ENCODE data around the gene GOLGA1. TPM values are rescaled to one million over a fixed set of nuclear protein-coding genes. Genes with fewer than 3 reads are reported as not detected.

GOLGA1 gene
- polyA plus RNA-seq, 1 donor from 2014 or later = 15.3 TPM

DNA sequence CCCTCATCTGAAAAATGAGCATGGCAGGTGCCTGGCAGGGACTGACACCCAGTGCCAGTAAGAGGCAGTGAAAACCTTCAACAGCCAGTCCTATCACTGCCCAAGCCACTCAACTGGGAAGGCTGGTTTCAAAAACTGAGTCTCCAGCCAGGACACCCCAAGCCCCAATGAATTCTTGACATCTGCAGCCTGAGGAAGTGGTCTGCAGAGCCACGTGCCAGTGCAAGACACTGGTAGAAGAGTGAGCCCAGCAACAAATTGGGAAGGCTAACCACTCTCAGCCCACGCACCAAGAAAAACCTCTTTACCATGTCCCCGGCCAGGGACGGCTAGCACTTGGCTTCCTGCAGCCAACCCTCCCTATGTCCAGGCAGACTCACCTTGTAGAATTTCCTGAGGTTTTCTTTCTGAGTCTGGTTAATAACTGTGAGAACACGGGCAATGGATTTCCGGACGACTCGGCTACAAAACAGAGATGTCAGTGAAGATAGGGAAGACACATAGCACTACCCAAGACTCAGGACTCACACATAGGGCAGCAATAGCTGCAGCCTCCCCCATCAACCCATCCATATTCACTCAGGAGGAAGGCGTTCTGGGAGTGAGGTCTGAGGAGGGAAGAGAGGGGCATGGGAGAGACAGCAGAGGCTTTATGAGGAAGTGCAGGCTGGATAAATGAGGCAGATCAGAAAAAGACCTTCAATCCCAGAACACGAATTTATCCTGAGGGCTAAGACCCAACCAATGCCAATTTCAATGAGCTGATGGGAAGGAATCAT lies 80.9 kb downstream of the GOLGA1 start:
- peak overlapping the region; percentile 19 for H3K4me2 ChIP-seq (ENCODE audit: low read length)
- TF ChIP-seq MXI1 (conservative IDR thresholded peaks at IDR 0.05; ENCODE audit: poor library complexity, severe bottlenecking) (no peak), REST (IDR thresholded peaks at IDR 0.05; ENCODE audit: borderline replicate concordance) (no peak), RAD21 (conservative IDR thresholded peaks at IDR 0.05) (no peak), SMC3 (conservative IDR thresholded peaks at IDR 0.05; ENCODE audit: poor library complexity) (no peak), EZH2 (IDR thresholded peaks at IDR 0.05; ENCODE audit: borderline replicate concordance, insufficient read depth, low read length, poor library complexity, severe bottlenecking) (no peak), TAF1 (IDR thresholded peaks at IDR 0.05; ENCODE audit: low read depth) (no peak), EP300 (conservative IDR thresholded peaks at IDR 0.05; ENCODE audit: poor library complexity, severe bottlenecking) (no peak), POLR2AphosphoS5 (IDR thresholded peaks at IDR 0.05) (no peak)
- TF ChIP-seq, protein P1, sequence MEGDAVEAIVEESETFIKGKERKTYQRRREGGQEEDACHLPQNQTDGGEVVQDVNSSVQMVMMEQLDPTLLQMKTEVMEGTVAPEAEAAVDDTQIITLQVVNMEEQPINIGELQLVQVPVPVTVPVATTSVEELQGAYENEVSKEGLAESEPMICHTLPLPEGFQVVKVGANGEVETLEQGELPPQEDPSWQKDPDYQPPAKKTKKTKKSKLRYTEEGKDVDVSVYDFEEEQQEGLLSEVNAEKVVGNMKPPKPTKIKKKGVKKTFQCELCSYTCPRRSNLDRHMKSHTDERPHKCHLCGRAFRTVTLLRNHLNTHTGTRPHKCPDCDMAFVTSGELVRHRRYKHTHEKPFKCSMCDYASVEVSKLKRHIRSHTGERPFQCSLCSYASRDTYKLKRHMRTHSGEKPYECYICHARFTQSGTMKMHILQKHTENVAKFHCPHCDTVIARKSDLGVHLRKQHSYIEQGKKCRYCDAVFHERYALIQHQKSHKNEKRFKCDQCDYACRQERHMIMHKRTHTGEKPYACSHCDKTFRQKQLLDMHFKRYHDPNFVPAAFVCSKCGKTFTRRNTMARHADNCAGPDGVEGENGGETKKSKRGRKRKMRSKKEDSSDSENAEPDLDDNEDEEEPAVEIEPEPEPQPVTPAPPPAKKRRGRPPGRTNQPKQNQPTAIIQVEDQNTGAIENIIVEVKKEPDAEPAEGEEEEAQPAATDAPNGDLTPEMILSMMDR (IDR thresholded peaks at IDR 0.05; ENCODE audit: poor library complexity, severe bottlenecking) = no peak
- no peak overlapping the region for H2AFZ ChIP-seq (ENCODE audit: low read depth, low read length)
- no peaks in the 10 kb centered on the region for H3K27me3 ChIP-seq (ENCODE audit: insufficient read depth, low read depth, low read length)
- H4K20me1 ChIP-seq (ENCODE audit: insufficient read depth) = peaks cover 15% of the 10 kb centered on the region
- H3F3A ChIP-seq (ENCODE audit: insufficient read depth, low read length, poor library complexity, severe bottlenecking) = no peaks in the 10 kb centered on the region
- no peaks in the 10 kb centered on the region for H3K9me3 ChIP-seq (ENCODE audit: low read length)
- peak overlapping the region; percentile 79 for H3K4me3 ChIP-seq (ENCODE audit: low read length)
- H3K9me2 ChIP-seq (ENCODE audit: insufficient read depth, low read length) = no peaks in the 10 kb centered on the region
- H3K79me2 ChIP-seq (replicated peaks; ENCODE audit: insufficient read depth, low read length) = peaks cover 9% of the 10 kb centered on the region
- no peaks in the 10 kb centered on the region for H3K36me3 ChIP-seq (ENCODE audit: insufficient read depth, low read length)
- peak overlapping the region; percentile 75 for H3K9ac ChIP-seq (ENCODE audit: low read length)
- no peak overlapping the region for H3K27ac ChIP-seq (ENCODE audit: low read length)

DNA sequence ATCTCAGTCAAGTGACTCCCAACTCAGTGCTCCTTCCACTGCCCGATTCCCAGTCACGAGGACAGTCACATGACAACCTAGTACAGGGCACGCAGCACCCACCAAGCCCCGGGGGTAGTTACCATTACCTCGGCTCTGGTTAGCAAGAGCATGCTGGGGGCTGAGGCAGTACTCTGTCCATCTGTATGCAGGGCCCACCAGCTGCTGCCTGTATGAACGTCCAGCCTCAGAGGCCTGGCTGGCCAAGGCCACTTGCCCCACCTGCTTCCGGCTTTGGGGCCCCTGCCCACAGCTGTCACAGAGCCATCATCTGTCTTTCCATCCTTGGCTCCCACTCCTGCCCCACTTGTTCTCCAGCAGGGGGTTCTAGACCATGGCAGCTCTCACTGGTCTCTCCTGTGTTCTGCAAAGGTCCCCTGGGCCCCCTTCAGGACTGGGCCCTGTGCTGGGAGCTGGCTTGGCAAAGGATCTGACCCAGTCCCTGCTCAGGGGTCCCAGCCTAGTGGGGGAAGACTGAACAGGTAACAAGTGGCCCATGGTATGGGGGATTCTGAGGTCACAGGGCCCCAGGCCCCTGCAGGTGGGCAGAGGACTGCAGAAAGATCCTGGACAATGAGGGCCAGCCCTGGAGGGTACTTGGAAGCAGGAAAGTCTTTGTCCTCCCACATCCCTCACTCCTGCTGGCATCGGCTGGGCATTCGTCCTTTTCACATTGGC lies 82.4 kb downstream of the GOLGA1 start:
- Histone ChIP-seq H3K9me3 (ENCODE audit: low read length) (no peaks in the 10 kb centered on the region), H3F3A (ENCODE audit: insufficient read depth, low read length, poor library complexity, severe bottlenecking) (no peaks in the 10 kb centered on the region), H3K79me2 (replicated peaks; ENCODE audit: insufficient read depth, low read length) (peaks cover 9% of the 10 kb centered on the region), H3K36me3 (ENCODE audit: insufficient read depth, low read length) (no peaks in the 10 kb centered on the region), H3K9ac (ENCODE audit: low read length) (no peak overlapping the region), H3K4me2 (ENCODE audit: low read length) (no peak overlapping the region), H3K4me3 (ENCODE audit: low read length) (no peak overlapping the region), H3K27me3 (ENCODE audit: insufficient read depth, low read depth, low read length) (no peaks in the 10 kb centered on the region), H2AFZ (ENCODE audit: low read depth, low read length) (no peak overlapping the region), H3K9me2 (ENCODE audit: insufficient read depth, low read length) (no peaks in the 10 kb centered on the region), H4K20me1 (ENCODE audit: insufficient read depth) (peaks cover 15% of the 10 kb centered on the region), H3K27ac (ENCODE audit: low read length) (no peak overlapping the region)
- TF ChIP-seq MXI1 (conservative IDR thresholded peaks at IDR 0.05; ENCODE audit: poor library complexity, severe bottlenecking) (no peak), EP300 (conservative IDR thresholded peaks at IDR 0.05; ENCODE audit: poor library complexity, severe bottlenecking) (no peak), POLR2AphosphoS5 (IDR thresholded peaks at IDR 0.05) (no peak), SMC3 (conservative IDR thresholded peaks at IDR 0.05; ENCODE audit: poor library complexity) (no peak), RAD21 (conservative IDR thresholded peaks at IDR 0.05) (no peak), TAF1 (IDR thresholded peaks at IDR 0.05; ENCODE audit: low read depth) (no peak), REST (IDR thresholded peaks at IDR 0.05; ENCODE audit: borderline replicate concordance) (no peak), EZH2 (IDR thresholded peaks at IDR 0.05; ENCODE audit: borderline replicate concordance, insufficient read depth, low read length, poor library complexity, severe bottlenecking) (no peak)
- TF ChIP-seq, protein P1 (IDR thresholded peaks at IDR 0.05; ENCODE audit: poor library complexity, severe bottlenecking) = no peak
